HG03103 (cell line): Measurements from ENCODE around the gene MAFB.

Experiments
- ATAC-seq: cut with Tn5 transposase; IDR thresholded peaks from one replicate; pipeline ENCODE4 v1.9.1; 2021; ENCODE audit warnings: low read depth; ENCODE audit not compliant: unreplicated experiment

MAFB gene

DNA sequence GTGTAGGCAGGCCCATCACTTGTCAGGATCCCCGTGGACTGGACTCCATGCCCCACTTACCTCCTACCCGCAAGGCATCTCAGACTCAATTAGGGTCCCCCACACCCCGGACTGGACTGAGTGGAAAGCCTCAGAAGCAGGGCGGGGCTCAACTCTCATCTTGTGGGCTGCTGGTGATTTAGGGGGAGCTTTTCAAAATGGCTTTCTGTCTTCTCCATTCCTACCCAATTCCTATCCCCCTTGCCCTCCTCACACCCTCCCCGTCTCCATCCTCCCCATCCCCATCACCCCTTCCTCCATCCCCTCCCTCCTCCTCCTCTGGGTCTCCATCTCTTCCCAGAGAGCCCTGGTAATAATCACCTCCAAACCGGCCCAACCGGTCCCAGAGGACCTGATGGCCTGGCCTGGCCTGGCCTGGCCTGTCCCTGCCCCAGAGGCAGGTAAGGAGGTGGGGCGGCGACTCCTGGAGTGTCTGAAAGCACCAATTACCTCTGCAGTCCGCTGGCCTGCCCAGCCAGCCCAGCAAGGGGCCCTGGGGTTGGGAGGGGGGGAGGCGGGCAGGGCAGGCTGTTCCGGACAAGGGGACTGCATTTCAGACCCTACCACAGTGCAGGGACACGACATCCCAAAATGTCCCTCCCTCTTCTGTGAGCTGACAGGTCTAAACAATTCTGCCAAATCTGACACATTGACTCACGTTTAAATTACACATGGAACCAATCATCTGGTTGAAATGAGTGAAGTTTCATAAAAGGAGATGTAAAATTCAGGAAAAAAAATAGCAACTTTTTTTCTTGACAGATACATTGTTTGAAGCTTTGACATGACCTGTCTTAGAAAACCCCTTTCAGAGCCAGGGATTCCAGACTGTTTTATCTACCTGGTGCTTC lies 24.8 kb downstream of the MAFB start:
- ATAC-seq = no peak

DNA sequence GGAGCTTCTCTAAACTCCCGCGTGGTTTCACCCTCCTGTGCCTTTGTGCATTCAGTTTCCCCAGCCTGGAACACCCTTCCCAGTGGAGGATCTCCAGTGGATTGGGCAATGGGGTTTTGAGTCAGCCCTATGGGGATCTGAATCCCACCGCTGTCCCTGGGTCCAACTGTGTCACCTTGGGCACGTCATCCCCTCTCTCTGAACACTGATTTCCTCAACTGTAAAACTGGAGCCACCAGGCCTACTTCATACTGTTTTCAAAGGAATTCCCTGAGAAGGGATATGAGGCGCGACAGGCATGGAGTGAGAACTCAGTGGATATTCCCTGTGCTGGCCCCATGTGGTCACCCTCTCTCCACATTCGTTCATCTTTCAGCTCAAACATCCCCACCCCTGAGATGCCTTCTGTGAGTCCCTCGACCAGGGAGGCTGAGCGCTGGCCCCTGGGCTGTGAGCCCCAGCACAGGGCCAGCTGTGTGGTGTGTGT lies 25.7 kb downstream of the MAFB start:
- no peak for ATAC-seq

DNA sequence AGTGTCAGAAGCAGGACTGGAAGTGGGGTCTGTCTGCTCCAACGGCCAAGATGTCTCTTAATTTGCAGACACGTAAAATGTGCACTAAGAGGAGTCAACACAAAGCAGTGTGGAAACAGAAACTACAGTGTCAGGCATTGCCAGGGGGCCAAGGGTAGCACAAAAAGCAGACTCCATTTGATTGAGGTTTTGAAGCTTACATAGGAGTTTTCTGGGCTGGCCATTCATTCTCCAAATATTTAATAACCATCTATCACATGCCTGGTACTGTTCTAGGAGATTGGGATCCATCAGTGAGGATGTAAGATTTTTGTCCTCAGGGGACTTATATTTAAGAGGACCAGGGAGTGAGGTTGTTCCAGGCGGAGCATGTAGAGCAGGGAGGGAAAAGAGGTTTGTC lies 29.5 kb downstream of the MAFB start:
- ATAC-seq = no peak

DNA sequence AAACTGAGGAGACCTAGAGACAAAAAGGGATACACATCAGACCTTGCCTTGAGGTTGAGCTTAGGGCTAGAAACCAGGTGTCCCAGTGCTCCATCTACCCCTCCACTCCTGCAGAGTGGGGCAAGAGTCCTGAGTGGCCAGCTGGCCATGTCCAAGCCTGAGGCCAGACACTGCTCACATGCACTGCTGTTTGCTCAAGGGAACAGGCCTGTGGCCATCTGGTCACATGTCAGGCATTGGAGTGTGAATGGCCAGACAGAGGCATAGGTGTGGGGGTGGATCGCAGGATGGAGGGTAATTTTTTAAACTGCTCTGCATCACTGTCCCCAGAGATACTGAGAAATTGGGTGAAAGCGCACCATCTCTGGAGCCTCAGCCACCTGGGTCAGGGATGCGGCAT lies 30.5 kb downstream of the MAFB start:
- no peak for ATAC-seq

DNA sequence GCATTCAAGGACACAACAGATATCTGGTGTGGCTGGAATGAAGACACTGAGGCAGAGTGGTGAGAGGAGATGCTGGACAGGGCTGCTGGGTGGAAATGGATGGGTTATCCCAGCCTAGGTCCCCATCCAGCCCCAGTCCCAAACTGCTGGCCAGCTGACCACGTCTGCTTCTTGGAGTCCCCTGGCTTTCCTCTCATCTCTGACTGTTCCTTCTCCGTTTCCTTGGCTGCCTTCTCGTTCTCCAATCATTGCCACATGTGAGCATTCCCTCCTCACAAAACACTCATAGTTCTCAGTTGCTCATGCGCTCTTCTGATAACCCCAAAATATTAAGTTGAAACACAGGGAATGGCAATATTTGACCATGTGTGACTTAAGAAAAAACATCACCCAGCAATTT lies 31.5 kb downstream of the MAFB start:
- ATAC-seq = no peak

DNA sequence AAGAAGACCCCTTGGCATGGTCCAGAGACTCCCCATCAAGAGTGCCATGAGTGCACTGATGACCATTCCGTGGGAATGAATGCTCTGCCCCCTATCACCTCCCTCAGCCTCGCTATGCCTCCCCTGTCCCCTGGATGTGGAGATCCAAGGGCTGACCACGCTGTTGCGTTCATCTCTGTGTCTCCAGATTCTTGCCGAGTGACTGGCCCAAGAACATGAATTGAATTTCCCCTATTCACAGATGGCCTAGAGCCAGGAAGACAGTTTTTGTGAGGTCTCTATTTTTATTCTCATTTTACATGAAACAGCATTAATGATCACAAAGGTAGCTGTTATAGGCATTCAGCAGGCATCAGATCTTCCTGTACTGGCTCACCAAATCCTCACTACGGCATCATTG lies 33.6 kb downstream of the MAFB start:
- ATAC-seq = no peak

DNA sequence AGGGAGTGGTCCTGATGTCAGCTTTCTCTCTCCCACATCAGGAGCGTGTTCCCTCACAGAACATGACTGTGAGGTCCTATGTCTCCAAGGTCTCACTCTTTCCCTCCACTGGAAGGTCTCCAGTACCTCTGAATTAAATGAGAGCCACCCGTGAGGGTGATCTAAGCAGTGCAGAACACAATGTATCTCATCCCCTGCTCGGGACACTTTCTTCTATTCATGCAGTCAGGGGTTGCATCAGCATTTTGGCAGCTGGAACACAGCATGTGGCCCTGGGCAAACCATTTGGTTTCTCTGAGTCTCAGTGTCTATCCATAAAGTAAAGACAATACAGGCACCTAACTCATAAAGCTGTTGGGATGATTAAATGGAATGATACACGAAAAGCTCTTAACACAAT lies 34.2 kb downstream of the MAFB start:
- ATAC-seq = no peak

DNA sequence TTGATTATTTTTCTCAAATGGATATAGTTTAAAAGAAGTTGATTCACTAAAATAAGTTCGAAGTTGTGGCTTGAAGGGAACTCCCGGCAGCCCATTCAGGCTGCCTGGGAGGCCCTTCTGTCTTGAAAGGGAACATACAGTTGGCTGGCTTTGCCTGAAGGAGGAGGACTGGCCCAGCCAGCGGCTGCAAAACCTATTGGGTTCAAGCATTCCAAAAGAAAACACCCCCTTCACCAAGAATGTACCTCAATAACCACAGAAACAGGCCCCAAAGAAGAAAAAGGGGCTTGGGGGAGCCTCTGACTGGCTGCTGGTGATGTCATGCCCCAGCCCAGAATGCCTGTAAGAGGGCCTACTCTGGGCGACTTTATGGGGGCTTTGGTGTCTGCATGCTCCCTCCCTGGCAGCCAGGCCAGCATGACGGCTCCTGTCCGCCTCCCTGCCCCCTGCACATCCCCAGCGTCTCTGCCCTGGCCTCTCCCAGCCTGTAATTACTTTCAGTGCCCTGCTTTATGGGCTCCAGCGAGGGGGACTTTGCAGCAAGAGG lies 36.5 kb downstream of the MAFB start:
- no peak for ATAC-seq

DNA sequence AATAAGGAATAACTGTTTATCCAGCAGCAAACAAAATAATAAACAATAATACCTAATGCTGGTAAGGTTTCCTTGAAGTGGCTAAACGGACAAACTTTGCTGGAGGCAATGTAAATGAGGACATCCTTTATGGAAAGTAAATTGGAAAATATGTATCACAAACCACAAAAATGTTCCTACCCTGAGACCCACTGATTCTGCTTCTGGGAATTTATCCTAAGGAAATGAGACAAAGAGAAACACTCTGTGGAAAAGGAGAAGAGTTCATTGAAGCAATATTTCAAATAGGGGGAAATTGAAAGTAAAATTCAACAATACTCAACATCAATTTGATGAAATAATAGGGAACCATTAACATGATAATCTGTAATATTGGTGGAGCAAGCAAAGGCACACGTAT lies 37.9 kb downstream of the MAFB start:
- ATAC-seq = no peak

DNA sequence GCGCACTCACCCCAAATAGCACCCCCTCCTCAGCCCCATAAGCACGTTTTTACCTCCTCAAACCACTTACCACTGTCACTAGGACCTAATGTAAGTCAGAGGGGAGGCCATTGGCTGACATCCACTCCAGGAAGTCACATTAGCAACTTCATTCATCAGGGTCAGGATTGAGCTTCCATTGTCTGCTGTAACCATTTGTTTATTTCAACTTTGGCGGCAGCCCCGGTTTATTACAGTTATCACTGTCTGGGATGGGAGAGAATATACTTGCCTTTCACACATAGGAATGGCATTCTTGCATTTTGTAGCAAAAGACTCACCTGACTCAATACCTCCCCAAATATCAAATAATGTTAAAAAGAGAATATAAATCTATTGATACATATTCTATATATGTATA lies 38.3 kb downstream of the MAFB start:
- ATAC-seq = no peak

DNA sequence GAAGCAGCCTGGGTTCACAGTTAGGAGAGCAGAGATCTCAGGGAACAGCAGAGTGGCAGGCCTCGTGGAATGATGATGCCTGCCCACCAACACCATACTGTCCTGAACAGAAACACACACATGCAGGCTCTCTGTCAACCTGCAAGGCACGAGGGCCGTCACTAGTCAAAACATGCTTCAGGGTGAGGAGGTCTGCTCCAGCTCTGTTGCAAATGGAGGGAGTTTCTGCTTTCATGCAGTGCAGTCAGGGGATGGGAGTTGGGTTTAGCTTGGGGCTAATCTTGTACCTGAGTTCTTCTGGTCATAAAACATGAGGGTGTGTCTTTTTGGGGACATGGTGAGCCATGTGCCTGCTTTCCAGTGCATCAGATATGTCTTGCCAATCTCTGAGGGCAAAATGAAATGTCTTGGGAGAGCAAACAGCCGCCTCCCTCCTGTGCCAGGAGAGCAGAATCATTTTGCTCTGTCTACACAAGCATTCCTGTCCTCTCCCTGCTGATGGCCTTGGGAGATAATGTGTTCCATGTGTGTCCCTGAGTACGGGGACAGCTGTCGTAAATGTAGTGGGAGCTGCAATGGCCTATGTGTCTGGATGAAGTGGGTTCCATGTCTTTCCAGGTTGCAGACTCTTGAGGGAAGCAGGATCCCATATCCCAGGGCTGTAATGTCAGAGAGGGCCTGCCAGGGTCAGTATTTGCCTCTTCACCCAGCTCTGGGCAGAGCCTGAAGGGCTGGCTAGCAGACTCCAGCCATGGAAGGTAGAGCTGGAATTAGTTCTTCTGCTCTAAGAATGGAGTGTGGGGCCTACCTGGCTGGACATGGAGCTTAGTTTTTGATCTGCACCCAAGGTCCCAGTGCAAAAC lies 40.6 kb downstream of the MAFB start:
- no peak for ATAC-seq

DNA sequence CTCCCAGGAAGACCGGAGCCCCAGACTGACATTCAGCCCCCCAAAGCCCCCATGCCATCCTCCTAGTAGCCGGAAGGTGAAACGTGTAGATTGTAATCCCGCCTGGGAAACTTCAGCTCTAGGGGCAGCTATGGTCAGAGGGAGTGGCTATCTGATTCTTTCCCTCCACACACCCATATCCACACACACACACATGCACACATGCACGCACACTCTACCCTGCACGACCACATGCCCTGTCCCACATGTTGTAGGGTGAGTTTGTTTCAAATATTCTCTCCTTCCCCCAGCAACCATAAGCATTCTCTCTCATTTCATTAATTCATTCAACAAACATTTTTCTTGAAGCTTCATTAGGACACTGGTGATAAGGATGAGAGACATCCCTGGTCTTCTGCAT lies 42.2 kb downstream of the MAFB start:
- no peak for ATAC-seq

DNA sequence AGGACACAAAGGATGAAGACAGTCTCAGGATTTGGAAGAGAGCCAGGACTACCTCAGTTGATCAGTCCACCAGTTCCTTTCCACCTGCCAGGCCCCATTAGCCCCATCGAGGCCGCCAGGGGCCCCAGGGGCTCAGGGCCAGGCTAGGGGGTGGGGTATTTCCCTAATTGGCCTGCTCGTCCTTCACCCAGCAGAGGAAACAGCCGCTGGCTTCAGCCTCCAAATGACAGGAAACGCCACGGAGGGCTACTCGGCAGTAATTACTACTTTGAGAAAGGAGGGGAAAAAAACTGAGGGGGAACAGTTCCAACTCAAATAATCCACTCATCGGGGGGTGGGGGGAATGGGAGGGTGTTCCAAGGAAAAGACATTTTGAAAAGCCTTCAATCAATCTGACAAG lies 42.7 kb downstream of the MAFB start:
- no peak for ATAC-seq

DNA sequence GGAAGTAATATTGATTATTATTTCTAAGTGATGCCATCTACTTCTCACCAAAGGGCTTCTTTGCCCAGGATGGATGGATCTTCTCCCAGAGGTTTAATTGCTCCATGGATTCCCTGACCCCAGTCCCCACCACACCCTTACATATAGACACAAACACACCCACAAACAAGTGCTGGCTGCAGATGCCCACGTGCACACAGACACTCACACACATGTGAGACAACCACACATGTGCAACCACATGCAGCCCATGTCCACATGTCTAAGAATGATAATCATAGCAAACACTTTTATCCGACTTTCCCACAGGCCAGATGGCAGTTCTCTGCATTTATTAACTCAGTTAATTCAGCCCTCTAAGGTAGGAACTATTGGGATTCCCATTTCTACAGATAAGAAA lies 44.2 kb downstream of the MAFB start:
- ATAC-seq = no peak

DNA sequence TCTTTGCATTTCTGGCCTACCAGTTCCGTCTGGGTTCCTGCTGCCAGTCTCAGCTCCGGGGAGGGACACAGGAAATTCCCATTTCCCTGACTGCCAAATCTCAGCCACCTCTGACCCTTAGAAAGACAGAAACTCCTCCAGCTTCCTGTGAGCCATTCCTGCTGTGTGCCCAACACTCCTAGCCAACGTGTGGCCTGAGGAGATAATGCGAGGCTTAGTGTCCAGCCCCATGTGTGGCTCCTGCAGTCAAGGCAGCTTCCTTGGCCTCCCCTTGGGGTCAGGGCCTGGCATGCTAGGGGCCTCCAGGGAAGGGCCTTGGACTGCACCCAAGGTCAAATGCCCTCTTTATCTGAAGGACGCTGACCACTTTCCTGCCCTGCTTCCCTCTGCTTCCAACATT lies 45.1 kb downstream of the MAFB start:
- no peak for ATAC-seq

DNA sequence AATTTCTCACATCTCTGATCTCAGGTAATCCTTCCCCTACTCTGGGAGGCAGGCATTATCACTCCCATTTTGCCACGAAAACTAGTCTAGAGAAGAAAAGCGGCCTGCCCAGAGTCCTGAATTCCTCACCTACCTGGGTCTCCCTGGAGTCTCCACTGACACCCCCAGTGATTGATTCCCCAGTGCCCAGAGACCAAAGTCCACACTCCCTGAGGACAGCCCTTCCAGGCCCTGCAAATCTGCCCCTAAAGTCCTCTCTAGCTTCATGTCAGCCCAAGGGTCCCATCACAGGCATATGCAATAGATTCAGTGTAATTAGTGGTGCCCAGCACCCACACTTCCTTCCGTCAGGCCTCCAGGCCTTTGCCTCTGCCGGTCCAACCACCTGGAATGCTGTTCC lies 47.2 kb downstream of the MAFB start:
- no peak for ATAC-seq

DNA sequence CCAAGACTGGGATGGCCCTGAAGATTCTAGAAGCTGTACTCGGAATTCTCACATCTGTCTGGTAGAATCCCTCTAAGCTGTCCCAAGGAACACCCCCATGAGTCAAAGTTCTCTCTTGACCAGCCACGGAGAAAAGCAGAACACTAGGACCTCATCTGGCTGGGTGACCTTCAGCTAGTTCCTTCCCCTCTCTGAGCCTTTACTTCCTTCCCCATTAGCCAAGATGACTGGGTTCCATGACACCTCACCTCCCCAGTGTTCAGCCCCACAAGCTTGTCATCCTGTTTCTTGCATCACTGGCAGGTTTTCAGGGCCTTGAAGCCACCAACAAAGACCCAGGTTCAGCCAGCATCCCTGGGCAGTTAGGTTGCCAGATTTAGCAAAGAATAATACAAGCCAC lies 47.8 kb downstream of the MAFB start:
- no peak for ATAC-seq

DNA sequence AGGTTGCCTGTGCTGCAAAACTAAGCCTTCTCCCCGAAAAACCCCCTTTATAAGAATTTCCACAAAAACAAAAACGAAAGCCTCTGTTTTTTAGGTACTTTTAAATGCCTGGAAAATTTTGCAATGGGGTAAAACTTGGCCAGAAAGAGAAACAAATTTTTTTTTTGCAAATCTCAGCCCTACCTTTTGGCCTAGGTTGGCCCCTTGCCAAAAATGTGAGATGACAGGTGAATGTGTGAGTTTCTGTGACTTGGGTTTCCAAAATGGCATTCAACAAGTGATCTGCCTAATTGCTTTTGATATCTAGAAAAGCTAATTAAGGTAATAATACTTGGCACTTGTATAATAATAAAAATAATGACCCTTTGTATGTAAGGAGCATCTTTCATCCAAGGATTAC lies 48.4 kb downstream of the MAFB start:
- no peak for ATAC-seq

DNA sequence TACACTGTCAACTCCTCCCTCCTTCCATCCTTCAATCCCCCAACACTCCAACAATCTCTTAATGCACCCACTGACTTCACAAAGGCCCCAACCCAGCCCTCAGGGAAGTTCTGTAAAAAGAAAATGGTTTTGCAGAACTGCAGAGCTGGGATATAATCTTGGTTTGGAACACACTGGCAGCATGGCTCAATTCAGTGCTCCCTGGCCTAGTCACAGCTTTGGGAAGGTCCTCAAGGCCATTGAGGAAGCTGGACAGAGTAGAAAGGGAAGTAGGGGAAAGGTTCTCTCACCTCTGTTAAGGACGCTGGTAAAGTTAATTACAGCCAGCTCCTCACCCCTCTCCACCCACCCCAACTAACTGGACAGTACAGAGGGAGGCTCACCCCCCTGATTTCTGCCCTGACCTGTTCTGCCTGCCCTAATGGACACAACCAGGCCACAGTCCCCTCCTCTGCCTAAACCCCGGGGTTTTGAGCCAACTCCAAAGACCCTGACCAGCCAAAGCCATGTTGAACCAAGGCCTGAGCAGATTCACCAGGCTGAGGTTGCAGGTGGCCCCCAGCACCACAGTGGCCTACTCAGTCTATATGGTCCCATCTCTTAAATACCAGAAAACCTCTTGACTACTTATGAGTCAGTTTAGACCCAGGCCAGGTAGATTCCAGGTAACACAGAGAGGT lies 49.2 kb downstream of the MAFB start:
- no peak for ATAC-seq

DNA sequence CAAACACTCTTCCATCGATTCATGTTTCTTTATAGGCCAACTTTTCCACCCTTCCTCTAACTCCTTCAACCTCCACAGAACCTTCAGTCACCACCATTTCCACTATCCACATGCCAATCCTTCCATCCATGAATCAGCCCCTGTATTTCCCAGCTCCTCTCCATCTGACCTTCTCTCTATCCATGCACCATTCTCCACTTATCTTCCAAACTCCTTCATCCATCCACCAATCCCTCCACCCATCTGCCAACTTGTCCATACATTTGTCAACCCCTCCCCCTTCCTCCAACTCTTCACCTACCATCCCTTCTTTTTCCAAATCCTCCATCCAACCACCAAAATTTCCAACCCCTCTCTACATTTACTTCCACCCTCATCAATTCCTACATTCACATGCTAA lies 49.9 kb downstream of the MAFB start:
- no peak for ATAC-seq

DNA sequence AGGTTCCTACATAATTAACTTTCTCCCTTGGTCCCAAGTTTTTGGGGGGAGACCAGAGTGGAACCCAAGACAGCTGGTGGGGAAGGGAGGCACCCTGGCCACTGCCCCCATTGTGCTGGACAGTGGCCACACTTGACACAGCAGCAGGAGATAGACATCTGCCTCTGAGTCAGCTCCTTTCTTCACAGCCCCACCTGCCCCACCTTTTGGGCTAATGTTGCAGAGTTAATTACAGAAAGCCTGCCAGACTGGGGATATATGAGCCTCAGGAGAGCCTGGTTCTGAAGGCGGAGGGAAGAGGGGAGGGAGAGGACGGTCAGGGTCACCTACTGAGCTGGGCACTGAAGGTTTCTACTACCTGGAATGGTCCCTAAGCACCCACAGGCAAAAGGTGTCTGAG lies 50.6 kb downstream of the MAFB start:
- ATAC-seq = no peak
